HG02642 (cell line): Measurements from ENCODE around the gene ABHD12B.
"Not testable (repeated sequence)": the region's sequence is repeated elsewhere in the genome, so short reads cannot be mapped to it uniquely, and the experiment has no call there.

ENCODE experiments used
- ATAC-seq: cut with Tn5 transposase; IDR thresholded peaks from one replicate; pipeline ENCODE4 v1.9.1; 2021; ENCODE audit warnings: mild to moderate bottlenecking; ENCODE audit not compliant: unreplicated experiment, poor library complexity

Gene ABHD12B

GRCh38 chr14:50932156-50932555 is 60.3 kb downstream of the ABHD12B start:
- no peak for ATAC-seq

GRCh38 chr14:50932592-50933495 is 61.0 kb downstream of the ABHD12B start:
- no peak for ATAC-seq

- ATAC-seq = no peak
Observed at GRCh38 chr14:50935126-50936015, 63.5 kb downstream of the ABHD12B start.

- ATAC-seq = no peak
Observed at GRCh38 chr14:50936016-50936340, 64.1 kb downstream of the ABHD12B start.

GRCh38 chr14:50936882-50937281 is 65.0 kb downstream of the ABHD12B start:
- ATAC-seq = no peak

- ATAC-seq = no peak
Observed at GRCh38 chr14:50937325-50937724, 65.5 kb downstream of the ABHD12B start.

- ATAC-seq = no peak
Observed at GRCh38 chr14:50937800-50938199, 65.9 kb downstream of the ABHD12B start.

- no peak for ATAC-seq
Observed at GRCh38 chr14:50941151-50941550, 69.3 kb downstream of the ABHD12B start.

- not testable (repeated sequence) for ATAC-seq
Observed at GRCh38 chr14:50941638-50942037, 69.8 kb downstream of the ABHD12B start.

GRCh38 chr14:50943261-50943942 is 71.5 kb downstream of the ABHD12B start:
- ATAC-seq = no peak

- ATAC-seq = peak; percentile 77
Observed at GRCh38 chr14:50943943-50944646, 72.2 kb downstream of the ABHD12B start, which contains the start of gene PYGL. Gene PYGL (minus strand): TSS chr14:50944483. CDS start chr14:50944403, 80 bp downstream.

- ATAC-seq = peak; percentile 16
Observed at GRCh38 chr14:50944647-50945413, 73.0 kb downstream of the ABHD12B start.

- no peak for ATAC-seq
Observed at GRCh38 chr14:50946234-50946935, 74.5 kb downstream of the ABHD12B start.

GRCh38 chr14:50947446-50947845 is 75.6 kb downstream of the ABHD12B start:
- ATAC-seq = no peak

- ATAC-seq = no peak
Observed at GRCh38 chr14:50948205-50948604, 76.4 kb downstream of the ABHD12B start.

- no peak for ATAC-seq
Observed at GRCh38 chr14:50951032-50951431, 79.2 kb downstream of the ABHD12B start.

- ATAC-seq = no peak
Observed at GRCh38 chr14:50953502-50953901, 81.6 kb downstream of the ABHD12B start.
